IMR-90 (cell line): ENCODE data around the gene EPHB1. TPM values are rescaled to one million over a fixed set of nuclear protein-coding genes. Genes with fewer than 3 reads are reported as not detected.

Experiments
- ATAC-seq: fragments of 200-7000 bp; cut with Tn5 transposase; 2 replicates; pipeline ENCODE4 v1.9.1; 2020; ENCODE audit warnings: low read depth, mild to moderate bottlenecking, moderate library complexity
- BruUV-seq: library from RNA; stranded (reverse); fragments of 400-500 nt; replicated peaks from 2 replicates; lab custom pipeline; 2021; lab: Mats Ljungman, UMichigan
- CTCF ChIA-PET: fragments of 300-600 bp; formaldehyde crosslinking; extraction: SDS; loops from one replicate; lab custom pipeline; 2021; ENCODE audit warnings: antibody characterized with exemption; lab: Yijun Ruan, JAX
- POLR2A ChIA-PET: fragments of 300-600 bp; sonication (Branson Sonifier 250); formaldehyde crosslinking; loops from one replicate; lab custom pipeline; 2022; ENCODE audit warnings: antibody characterized with exemption; ENCODE audit not compliant: unreplicated experiment; lab: Charles Lee
- DNase-seq: peaks from one replicate; pipeline ENCODE4 v3.0.0; 2013
- H2AFZ ChIP-seq: replicated peaks from 2 replicates; pipeline ENCODE3; 2013; ENCODE audit warnings: low read length, mild to moderate bottlenecking; ENCODE audit not compliant: poor library complexity
- H2AK5ac ChIP-seq: 2 replicates; pipeline ENCODE4 v1.6.1; 2013; ENCODE audit warnings: low read depth, low read length, inconsistent platforms
- H2AK9ac ChIP-seq: replicated peaks from 2 replicates; pipeline ENCODE3; 2013; ENCODE audit warnings: mild to moderate bottlenecking, low read depth, low read length, moderate library complexity; ENCODE audit not compliant: poor library complexity
- H2BK120ac ChIP-seq: 2 replicates; pipeline ENCODE4 v1.6.1; 2013; ENCODE audit warnings: low read depth, low read length, inconsistent platforms
- H2BK15ac ChIP-seq: 3 replicates; pipeline ENCODE4 v1.6.1; 2013; ENCODE audit warnings: low read depth, low read length, inconsistent platforms
- H2BK20ac ChIP-seq: 2 replicates; pipeline ENCODE4 v1.6.1; 2013; ENCODE audit warnings: low read depth, mild to moderate bottlenecking, inconsistent platforms, low read length, moderate library complexity
- H2BK5ac ChIP-seq: 2 replicates; pipeline ENCODE4 v1.6.1; 2013; ENCODE audit warnings: mild to moderate bottlenecking, low read depth, low read length, inconsistent platforms; ENCODE audit not compliant: poor library complexity, severe bottlenecking
- H3K14ac ChIP-seq: replicated peaks from 2 replicates; pipeline ENCODE4 v1.6.1; 2013; ENCODE audit warnings: low read depth, low read length, inconsistent platforms
- H3K18ac ChIP-seq: 2 replicates; pipeline ENCODE4 v1.6.1; 2013; ENCODE audit warnings: low read depth, low read length, control low read depth
- H3K23ac ChIP-seq: 2 replicates; pipeline ENCODE4 v1.6.1; 2013; ENCODE audit warnings: low read depth, low read length, inconsistent platforms
- H3K27ac ChIP-seq: 2 replicates; pipeline ENCODE4 v1.5.1; 2013; ENCODE audit warnings: mild to moderate bottlenecking, control low read depth, low read length; ENCODE audit not compliant: insufficient read depth
- H3K27me3 ChIP-seq: 2 replicates; pipeline ENCODE4 v1.6.1; 2013; ENCODE audit warnings: low read length; ENCODE audit not compliant: control insufficient read depth, insufficient read depth
- H3K36me3 ChIP-seq: 2 replicates; pipeline ENCODE4 v1.6.1; 2013; ENCODE audit warnings: low read length, mixed read lengths; ENCODE audit not compliant: control insufficient read depth, insufficient read depth
- H3K4ac ChIP-seq: 2 replicates; pipeline ENCODE4 v1.6.1; 2013; ENCODE audit warnings: low read depth, low read length, inconsistent platforms
- H3K4me1 ChIP-seq: 2 replicates; pipeline ENCODE4 v1.6.1; 2013; ENCODE audit warnings: low read length, mixed read lengths; ENCODE audit not compliant: control insufficient read depth, insufficient read depth
- H3K4me2 ChIP-seq: 2 replicates; pipeline ENCODE4 v1.6.1; 2013; ENCODE audit warnings: low read depth, mild to moderate bottlenecking, control low read depth, low read length, moderate library complexity
- H3K4me3 ChIP-seq: 2 replicates; pipeline ENCODE4 v1.5.1; 2013; ENCODE audit warnings: low read depth, mild to moderate bottlenecking, control low read depth, low read length, moderate library complexity; ENCODE audit not compliant: insufficient read depth
- H3K56ac ChIP-seq: 2 replicates; pipeline ENCODE4 v1.6.1; 2013; ENCODE audit warnings: low read length, inconsistent platforms; ENCODE audit not compliant: insufficient read depth; ENCODE audit errors: extremely low read depth
- H3K79me1 ChIP-seq, 2 experiments: 2 replicates each; pipeline ENCODE4 v1.6.1; 2013; ENCODE audit warnings: low read length in 2 of 2, inconsistent platforms in 1 of 2, low read depth in 1 of 2
- H3K9ac ChIP-seq: 2 replicates; pipeline ENCODE4 v1.6.1; 2013; ENCODE audit warnings: low read depth, low read length, control low read depth
- H3K9me1 ChIP-seq: 2 replicates; pipeline ENCODE4 v1.6.1; 2013; ENCODE audit warnings: low read length, inconsistent platforms; ENCODE audit not compliant: insufficient read depth
- H3K9me3 ChIP-seq: 2 replicates; pipeline ENCODE4 v1.6.1; 2013; ENCODE audit warnings: low read length; ENCODE audit not compliant: control insufficient read depth, insufficient read depth
- H4K20me1 ChIP-seq: 2 replicates; pipeline ENCODE4 v1.6.1; 2013; ENCODE audit warnings: low read length, inconsistent platforms; ENCODE audit not compliant: insufficient read depth
- H4K5ac ChIP-seq: 2 replicates; pipeline ENCODE4 v1.6.1; 2013; ENCODE audit warnings: mild to moderate bottlenecking, low read depth, low read length, control low read depth
- H4K8ac ChIP-seq, 2 experiments: 2 replicates each; pipeline ENCODE4 v1.6.1; 2013; ENCODE audit warnings: low read depth in 2 of 2, low read length in 2 of 2, control low read depth in 1 of 2, inconsistent platforms in 1 of 2
- H4K91ac ChIP-seq: 2 replicates; pipeline ENCODE4 v1.6.1; 2013; ENCODE audit warnings: low read depth, low read length, inconsistent platforms; ENCODE audit not compliant: insufficient read depth
- BHLHE40 ChIP-seq: fragments of 150-350 bp; IDR thresholded peaks from 2 replicates; pipeline ENCODE4 v1.6.1; 2016; ENCODE audit warnings: mild to moderate bottlenecking, low read depth, low read length
- CEBPB ChIP-seq: IDR thresholded peaks from 2 replicates; pipeline ENCODE4 v1.6.1; 2012; ENCODE audit warnings: low read depth, low read length, improper control_type of control experiment
- CHD1 ChIP-seq: IDR thresholded peaks from 2 replicates; pipeline ENCODE4 v1.6.1; 2012; ENCODE audit warnings: low read depth, low read length, improper control_type of control experiment
- FOS ChIP-seq: fragments of 150-350 bp; IDR thresholded peaks from 2 replicates; pipeline ENCODE4 v1.6.1; 2016; ENCODE audit warnings: low read depth, low read length
- MAFK ChIP-seq: IDR thresholded peaks from 2 replicates; pipeline ENCODE4 v1.6.1; 2012; ENCODE audit warnings: low read depth, low read length, improper control_type of control experiment
- MAZ ChIP-seq: IDR thresholded peaks from 2 replicates; pipeline ENCODE4 v1.6.1; 2012; ENCODE audit warnings: low read depth, mild to moderate bottlenecking, low read length, improper control_type of control experiment, moderate library complexity, borderline replicate concordance
- MXI1 ChIP-seq: IDR thresholded peaks from 2 replicates; pipeline ENCODE4 v1.6.1; 2012; ENCODE audit warnings: low read depth, mild to moderate bottlenecking, low read length, moderate library complexity, borderline replicate concordance
- NFE2L2 ChIP-seq: fragments of 150-350 bp; IDR thresholded peaks from 2 replicates; pipeline ENCODE4 v1.6.1; 2016; ENCODE audit warnings: low read depth, mild to moderate bottlenecking, low read length
- POLR2A ChIP-seq: IDR thresholded peaks from 2 replicates; pipeline ENCODE4 v1.6.1; 2012; ENCODE audit warnings: mild to moderate bottlenecking, low read depth, low read length
- RAD21 ChIP-seq: IDR thresholded peaks from 2 replicates; pipeline ENCODE4 v1.6.1; 2012; ENCODE audit warnings: low read length, improper control_type of control experiment
- RCOR1 ChIP-seq: IDR thresholded peaks from 2 replicates; pipeline ENCODE4 v1.6.1; 2012; ENCODE audit warnings: mild to moderate bottlenecking, low read length, improper control_type of control experiment; ENCODE audit not compliant: insufficient replicate concordance
- RFX5 ChIP-seq: IDR thresholded peaks from 2 replicates; pipeline ENCODE4 v1.8.0; 2012; ENCODE audit warnings: low read depth, mild to moderate bottlenecking, low read length, moderate library complexity
- USF2 ChIP-seq: fragments of 150-350 bp; IDR thresholded peaks from 2 replicates; pipeline ENCODE4 v1.6.1; 2017; ENCODE audit warnings: mild to moderate bottlenecking, antibody characterized with exemption, low read length, low read depth
- WGBS, 2 experiments: methylation state at CpG; one replicate each; pipeline versions ENCODE4 v1.1.5 to v1.1.7; 2013; ENCODE audit warnings: missing lambda C conversion rate in 2 of 2; ENCODE audit not compliant: insufficient read length in 1 of 2; ENCODE audit errors: extremely low coverage in 2 of 2; 5-methylcytosine and 5-hydroxymethylcytosine counted together
- dilution Hi-C: fragments of 300-500 bp; cut with HindIII; formaldehyde crosslinking; loops from one replicate; pipeline ENCODE4 v1.14.3; 2018; ENCODE audit warnings: low sequenced_read_pairs; ENCODE audit not compliant: unreplicated experiment
- in situ Hi-C: fragments of 300-500 bp; cut with MboI; formaldehyde crosslinking; loops from 3 replicates; pipeline ENCODE4 v1.14.3; 2019; ENCODE audit warnings: low sequenced_read_pairs, inconsistent platforms, mixed read lengths
- intact Hi-C: fragments of 100-400 bp; cut with micrococcal nuclease; formaldehyde crosslinking; loops from 2 replicates; pipeline ENCODE4 v1.10.0; 2022
- polyA plus RNA-seq, 3 experiments: library from polyadenylated mRNA; depleted of rRNA; stranded (reverse); fragments of >200 nt; gene quantifications; 2 replicates each; pipeline ENCODE4 v1.2.3, GENCODE V29; 2012; ENCODE audit warnings: low replicate concordance in 1 of 3
- total RNA-seq: library from RNA; depleted of rRNA; stranded (reverse); fragments of >200 nt; gene quantifications from 2 replicates; pipeline ENCODE4 v1.2.3, GENCODE V29; 2012
- TF ChIP-seq, protein P1 (sequence below): fragments of 150-350 bp; IDR thresholded peaks from 2 replicates; pipeline ENCODE4 v1.6.1; 2016; ENCODE audit warnings: low read depth, mild to moderate bottlenecking, low read length, moderate library complexity, borderline replicate concordance
- TF ChIP-seq, protein P2 (sequence below): conservative IDR thresholded peaks from 2 replicates; pipeline ENCODE4 v1.5.1; 2012; ENCODE audit warnings: mild to moderate bottlenecking, low read depth, low read length, improper control_type of control experiment

Gene EPHB1
- total and polyA plus RNA-seq, 2 of the 4 experiments (the other 2 are of a cell fraction): 0.17 to 0.36 TPM

- in situ Hi-C loops (loop anchor here (5.0 kb wide), 1 partner anchor 153 kb away; no protein-coding TSS in a partner anchor), intact Hi-C loops (loop anchor here (1.0 kb wide), 1 partner anchor 154 kb away; no protein-coding TSS in a partner anchor), dilution Hi-C loops (no loop called here)
- H3K18ac ChIP-seq: no peak overlapping the region
- H3K27ac ChIP-seq: no peak overlapping the region
- CTCF ChIA-PET: interaction anchor here (0.5 to 2.4 kb wide), 4 partner anchors 40 to 154 kb away, joined by 3 to 16 read pairs (median 4); no protein-coding TSS in a partner anchor
- no peak overlapping the region for H4K8ac ChIP-seq
- H2AK5ac ChIP-seq: no peak overlapping the region
- H4K20me1 ChIP-seq: no peaks in the 10 kb centered on the region
- H2AK9ac ChIP-seq: no peak overlapping the region
- no peak overlapping the region for H3K4ac ChIP-seq
- H3K4me1 ChIP-seq: no peaks in the 10 kb centered on the region
- H2BK20ac ChIP-seq: no peak overlapping the region
- no TSS peak for BruUV-seq
- DNase-seq (peak; percentile 30), ATAC-seq (peak; percentile 98)
- H4K5ac ChIP-seq: no peak overlapping the region
- H4K91ac ChIP-seq: no peak overlapping the region
- H3K14ac ChIP-seq: no peak overlapping the region
- peaks cover 8% of the 10 kb centered on the region for H3K27me3 ChIP-seq
- H3K79me1 ChIP-seq: no peaks in the 10 kb centered on the region
- H3K9me3 ChIP-seq: no peaks in the 10 kb centered on the region
- H2BK5ac ChIP-seq: no peak overlapping the region
- no peak overlapping the region for H2BK15ac ChIP-seq
- no peak overlapping the region for H2AFZ ChIP-seq
- H3K4me3 ChIP-seq: no peak overlapping the region
- POLR2A ChIA-PET: interaction anchor here (0.5 kb wide), 1 partner anchor 511 kb away, joined by 3 read pairs; no protein-coding TSS in a partner anchor
- H3K9ac ChIP-seq: no peak overlapping the region
- H3K36me3 ChIP-seq: no peaks in the 10 kb centered on the region
- H3K4me2 ChIP-seq: no peak overlapping the region
- whole genome bisulfite sequencing, 2 experiments: no CpG with 5 or more reads among the region's 4 CpGs
- no peaks in the 10 kb centered on the region for H3K9me1 ChIP-seq
- no peak overlapping the region for H2BK120ac ChIP-seq
- H3K23ac ChIP-seq: no peak overlapping the region
- H3K56ac ChIP-seq: no peak overlapping the region
- TF ChIP-seq FOS: no peak
- peak; percentile 60 for TF ChIP-seq RAD21
- no peak for TF ChIP-seq POLR2A
- no peak for TF ChIP-seq MAFK
- no peak for TF ChIP-seq BHLHE40
- TF ChIP-seq RFX5: no peak
- TF ChIP-seq, protein P1, sequence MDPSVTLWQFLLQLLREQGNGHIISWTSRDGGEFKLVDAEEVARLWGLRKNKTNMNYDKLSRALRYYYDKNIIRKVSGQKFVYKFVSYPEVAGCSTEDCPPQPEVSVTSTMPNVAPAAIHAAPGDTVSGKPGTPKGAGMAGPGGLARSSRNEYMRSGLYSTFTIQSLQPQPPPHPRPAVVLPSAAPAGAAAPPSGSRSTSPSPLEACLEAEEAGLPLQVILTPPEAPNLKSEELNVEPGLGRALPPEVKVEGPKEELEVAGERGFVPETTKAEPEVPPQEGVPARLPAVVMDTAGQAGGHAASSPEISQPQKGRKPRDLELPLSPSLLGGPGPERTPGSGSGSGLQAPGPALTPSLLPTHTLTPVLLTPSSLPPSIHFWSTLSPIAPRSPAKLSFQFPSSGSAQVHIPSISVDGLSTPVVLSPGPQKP: no peak
- no peak for TF ChIP-seq RCOR1
- no peak for TF ChIP-seq MXI1
- TF ChIP-seq, protein P2, sequence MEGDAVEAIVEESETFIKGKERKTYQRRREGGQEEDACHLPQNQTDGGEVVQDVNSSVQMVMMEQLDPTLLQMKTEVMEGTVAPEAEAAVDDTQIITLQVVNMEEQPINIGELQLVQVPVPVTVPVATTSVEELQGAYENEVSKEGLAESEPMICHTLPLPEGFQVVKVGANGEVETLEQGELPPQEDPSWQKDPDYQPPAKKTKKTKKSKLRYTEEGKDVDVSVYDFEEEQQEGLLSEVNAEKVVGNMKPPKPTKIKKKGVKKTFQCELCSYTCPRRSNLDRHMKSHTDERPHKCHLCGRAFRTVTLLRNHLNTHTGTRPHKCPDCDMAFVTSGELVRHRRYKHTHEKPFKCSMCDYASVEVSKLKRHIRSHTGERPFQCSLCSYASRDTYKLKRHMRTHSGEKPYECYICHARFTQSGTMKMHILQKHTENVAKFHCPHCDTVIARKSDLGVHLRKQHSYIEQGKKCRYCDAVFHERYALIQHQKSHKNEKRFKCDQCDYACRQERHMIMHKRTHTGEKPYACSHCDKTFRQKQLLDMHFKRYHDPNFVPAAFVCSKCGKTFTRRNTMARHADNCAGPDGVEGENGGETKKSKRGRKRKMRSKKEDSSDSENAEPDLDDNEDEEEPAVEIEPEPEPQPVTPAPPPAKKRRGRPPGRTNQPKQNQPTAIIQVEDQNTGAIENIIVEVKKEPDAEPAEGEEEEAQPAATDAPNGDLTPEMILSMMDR: peak; percentile 63
- no peak for TF ChIP-seq CEBPB
- no peak for TF ChIP-seq MAZ
- no peak for TF ChIP-seq CHD1
- no peak for TF ChIP-seq USF2
- no peak for TF ChIP-seq NFE2L2
These were observed 40.1 kb upstream of the EPHB1 start for GRCh38 chr3:134754768-134755559.
